COR-L47 (cell line): ENCODE data around the gene LAMC2.
A peak's percentile ranks its signal among the peaks of the same experiment; 100 is the strongest.

Experiments used
- DNase-seq: peaks from one replicate; lab custom pipeline; 2025; lab: John Stamatoyannopoulos, UW

Gene LAMC2

GRCh38 chr1:183214021-183214970 lies 28.2 kb downstream of the LAMC2 start:
- DNase-seq = no peak

DNA sequence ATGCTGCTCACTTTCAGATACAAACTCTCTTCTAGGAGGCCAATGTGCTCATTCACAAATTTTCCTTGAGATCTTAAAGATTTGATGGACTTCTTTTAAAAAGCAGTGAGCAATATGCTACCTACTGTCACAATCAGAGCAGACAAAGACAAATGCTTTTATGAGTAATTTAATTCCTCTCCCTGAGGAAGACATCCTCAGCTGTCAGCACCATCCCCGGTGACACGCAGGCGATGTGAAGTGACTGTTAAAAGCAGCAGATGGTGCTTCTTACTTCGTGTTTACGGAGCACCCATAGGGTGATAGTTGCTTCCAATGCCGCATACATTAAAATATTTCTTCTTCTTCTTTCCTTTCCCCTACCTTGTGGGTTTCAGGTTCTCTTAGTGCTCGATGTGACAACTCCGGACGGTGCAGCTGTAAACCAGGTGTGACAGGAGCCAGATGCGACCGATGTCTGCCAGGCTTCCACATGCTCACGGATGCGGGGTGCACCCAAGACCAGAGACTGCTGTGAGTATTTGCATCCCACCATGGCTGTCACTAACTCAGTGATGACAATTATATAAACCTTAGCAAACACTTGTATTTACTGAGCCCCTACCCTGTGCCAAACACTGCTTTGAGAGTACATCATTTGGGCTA lies 29.1 kb downstream of the LAMC2 start:
- DNase-seq = no peak

DNA sequence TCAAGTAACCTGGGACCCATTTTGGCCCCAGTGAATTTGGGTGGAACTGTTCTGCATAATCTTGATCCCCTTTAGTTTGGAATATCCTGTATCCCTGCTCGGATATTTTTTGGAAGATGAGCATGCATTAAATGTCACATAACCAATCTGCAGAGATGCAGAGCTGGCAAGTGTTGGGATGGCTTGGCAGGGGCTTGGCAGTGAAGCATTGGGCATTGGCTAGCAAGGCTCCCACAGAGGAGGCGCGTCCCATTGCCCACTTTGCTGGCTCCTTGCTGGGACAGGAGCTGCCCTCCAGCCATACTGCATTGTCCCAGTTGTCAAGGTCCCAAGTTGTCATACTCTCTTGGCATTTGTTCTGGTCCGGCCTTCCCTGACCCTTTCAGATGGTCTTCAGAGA lies 29.9 kb downstream of the LAMC2 start:
- no peak for DNase-seq

- DNase-seq = peak; percentile 9
These were observed 32.1 kb downstream of the LAMC2 start for GRCh38 chr1:183218027-183218618.

GRCh38 chr1:183218971-183219615 lies 33.0 kb downstream of the LAMC2 start:
- peak; percentile 48 for DNase-seq

DNA sequence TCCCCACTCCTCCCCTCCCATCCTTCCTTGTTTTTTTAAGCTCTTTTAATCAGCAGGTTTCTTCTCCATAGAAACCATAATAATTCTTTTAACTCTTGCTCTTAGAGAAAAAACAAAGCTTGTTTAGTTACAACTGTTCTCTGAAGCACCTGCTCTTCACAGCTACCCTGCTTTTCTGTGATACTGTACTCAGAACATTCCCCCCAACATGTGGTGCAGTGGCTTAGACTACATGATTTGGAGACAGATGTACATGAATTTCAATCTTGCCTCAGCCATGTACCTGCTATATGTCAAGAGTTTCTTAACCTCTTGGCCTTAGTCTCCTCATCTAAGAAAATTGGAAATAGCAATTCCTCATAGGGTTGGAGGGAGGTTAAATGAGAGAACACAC lies 33.5 kb downstream of the LAMC2 start:
- DNase-seq = no peak

DNA sequence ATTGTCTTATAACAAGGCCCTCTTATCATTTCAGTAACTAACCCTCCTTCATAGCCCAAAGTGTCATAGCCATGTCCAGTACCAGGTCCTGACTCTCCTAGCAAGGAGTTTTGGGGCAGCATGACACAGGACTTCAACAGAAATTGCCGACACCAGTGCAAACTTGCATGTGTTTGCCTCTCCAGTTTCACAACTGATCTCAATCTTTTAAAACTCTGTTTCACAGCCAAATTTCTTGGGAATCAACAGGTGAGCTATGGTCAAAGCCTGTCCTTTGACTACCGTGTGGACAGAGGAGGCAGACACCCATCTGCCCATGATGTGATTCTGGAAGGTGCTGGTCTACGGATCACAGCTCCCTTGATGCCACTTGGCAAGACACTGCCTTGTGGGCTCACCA lies 36.8 kb downstream of the LAMC2 start:
- DNase-seq = no peak

- DNase-seq = no peak
These were observed 37.4 kb downstream of the LAMC2 start for GRCh38 chr1:183223467-183223866.

DNA sequence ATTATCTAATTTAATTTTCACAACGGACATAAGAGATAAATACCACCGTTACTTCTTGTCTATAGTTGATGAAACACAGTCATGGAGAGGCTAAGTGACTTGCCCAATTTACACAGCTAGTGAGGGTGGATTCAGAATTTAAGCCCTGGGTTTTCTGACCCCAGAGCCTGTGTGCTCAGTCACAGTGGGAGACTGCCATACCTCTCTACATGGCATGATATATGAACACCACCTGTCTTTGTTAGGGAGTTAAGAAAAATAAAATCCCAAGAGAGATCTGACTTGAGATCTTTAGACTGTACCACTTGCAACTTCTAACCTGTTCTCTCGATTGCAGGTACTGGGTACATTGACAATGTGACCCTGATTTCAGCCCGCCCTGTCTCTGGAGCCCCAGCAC lies 40.3 kb downstream of the LAMC2 start:
- no peak for DNase-seq

GRCh38 chr1:183226963-183227362 lies 40.9 kb downstream of the LAMC2 start:
- no peak for DNase-seq

DNA sequence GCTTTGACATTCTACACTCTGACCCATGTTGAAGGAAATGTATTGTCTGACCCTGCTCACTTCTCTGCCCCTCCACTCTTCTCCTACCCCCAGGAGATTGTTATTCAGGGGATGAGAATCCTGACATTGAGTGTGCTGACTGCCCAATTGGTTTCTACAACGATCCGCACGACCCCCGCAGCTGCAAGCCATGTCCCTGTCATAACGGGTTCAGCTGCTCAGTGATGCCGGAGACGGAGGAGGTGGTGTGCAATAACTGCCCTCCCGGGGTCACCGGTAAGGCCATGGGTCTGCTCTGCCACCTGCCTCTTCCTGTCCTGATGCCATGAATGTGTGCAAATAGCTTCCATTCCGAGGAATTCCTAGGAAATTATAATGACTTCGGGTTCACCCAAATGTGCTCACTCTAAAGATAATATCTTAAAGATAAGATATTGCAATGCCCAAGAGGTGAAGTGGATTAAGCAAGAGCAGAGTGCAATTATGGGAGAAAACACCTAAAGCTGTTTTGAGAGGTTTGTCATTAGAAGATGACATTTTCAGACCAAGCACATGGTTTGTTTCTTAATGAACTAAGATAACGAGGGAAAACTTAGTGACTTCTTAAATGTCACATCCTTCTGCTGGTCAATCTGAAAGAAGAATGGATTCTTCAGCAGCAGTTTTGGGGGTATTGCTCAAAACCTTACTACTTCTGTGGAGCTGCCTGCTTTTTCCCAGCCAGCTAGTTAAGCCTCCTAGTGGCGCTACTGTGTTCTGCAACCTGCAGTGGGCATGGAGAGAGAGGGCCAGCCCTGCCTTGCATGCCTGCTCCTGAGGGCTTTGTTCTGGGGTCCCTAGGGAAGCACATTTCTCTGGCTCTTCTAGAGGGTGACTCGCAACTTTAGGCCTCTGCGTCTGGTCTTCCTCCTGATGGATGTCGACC lies 41.6 kb downstream of the LAMC2 start:
- peak; percentile 23 for DNase-seq

DNA sequence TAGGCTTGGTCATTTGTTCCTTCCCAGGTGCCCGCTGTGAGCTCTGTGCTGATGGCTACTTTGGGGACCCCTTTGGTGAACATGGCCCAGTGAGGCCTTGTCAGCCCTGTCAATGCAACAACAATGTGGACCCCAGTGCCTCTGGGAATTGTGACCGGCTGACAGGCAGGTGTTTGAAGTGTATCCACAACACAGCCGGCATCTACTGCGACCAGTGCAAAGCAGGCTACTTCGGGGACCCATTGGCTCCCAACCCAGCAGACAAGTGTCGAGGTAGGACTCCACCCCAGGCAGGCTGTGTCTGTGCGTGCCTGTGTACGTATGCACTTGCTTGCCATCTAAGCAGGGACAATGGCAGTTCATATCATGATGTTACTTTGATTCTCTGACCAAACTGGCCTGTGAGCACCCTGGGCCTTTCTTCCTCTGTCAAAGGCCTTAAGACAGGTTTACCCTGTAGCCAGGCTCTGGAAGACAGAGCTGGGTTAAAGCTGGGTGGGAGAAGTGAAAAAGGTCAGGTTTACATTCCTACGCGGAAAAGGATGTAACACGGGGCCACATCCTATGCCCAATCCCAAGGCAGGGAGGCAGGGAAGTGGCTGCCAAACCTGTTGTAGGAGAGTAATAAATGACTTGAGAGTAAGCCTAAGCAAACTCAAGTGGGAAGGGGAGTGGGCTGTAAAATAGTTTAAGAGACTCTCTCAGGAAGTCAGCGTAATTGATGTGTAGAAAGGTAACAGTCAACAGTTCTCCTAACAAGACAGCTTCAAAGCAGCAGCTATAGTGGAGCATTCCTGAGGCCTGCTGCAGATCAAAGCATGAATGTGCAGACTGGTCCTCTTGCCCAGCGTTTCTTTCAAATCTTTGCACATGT lies 42.5 kb downstream of the LAMC2 start:
- no peak for DNase-seq

DNA sequence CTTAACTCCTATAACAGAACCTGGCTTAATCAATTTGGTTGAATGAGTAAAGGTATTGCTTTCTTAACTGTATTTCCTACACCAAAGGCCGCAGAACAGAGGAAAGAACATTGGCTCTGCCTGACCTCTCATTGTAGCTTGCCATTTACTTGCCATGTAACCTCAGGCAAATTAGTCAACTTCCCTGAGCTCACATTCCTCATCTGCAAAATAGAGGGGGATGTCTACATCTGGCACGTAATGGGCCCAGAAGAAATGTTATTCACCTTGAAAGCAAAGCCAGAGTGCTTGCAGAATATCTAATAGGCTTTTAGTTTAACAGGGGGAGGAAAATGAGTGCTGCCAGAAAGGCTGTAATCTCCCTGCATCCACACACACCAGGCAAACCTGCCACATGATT lies 44.3 kb downstream of the LAMC2 start:
- no peak for DNase-seq

- DNase-seq = no peak
These were observed 45.5 kb downstream of the LAMC2 start for GRCh38 chr1:183231545-183231944.

DNA sequence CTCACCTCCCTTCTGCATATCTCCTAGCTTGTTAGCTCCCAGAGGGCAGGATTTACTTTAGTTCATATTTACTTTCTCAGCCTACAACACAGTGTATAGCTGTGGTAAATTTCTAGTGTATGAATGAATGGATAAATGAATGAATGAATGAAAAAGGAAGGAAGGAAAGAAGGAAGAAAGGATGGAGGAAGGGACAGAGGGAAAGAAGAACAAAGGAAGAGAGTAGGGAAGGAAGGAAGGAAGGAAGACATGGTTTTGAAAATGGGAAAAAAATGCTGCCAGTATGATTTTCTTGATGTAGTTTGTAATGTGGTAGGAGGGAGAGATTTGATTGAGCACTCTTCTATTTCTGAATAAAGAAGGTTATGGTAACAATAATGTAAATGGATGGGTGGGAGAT lies 47.0 kb downstream of the LAMC2 start:
- no peak for DNase-seq

- peak; percentile 21 for DNase-seq
These were observed 48.8 kb downstream of the LAMC2 start for GRCh38 chr1:183234660-183235476.

- no peak for DNase-seq
These were observed 49.4 kb downstream of the LAMC2 start for GRCh38 chr1:183235503-183235902.

DNA sequence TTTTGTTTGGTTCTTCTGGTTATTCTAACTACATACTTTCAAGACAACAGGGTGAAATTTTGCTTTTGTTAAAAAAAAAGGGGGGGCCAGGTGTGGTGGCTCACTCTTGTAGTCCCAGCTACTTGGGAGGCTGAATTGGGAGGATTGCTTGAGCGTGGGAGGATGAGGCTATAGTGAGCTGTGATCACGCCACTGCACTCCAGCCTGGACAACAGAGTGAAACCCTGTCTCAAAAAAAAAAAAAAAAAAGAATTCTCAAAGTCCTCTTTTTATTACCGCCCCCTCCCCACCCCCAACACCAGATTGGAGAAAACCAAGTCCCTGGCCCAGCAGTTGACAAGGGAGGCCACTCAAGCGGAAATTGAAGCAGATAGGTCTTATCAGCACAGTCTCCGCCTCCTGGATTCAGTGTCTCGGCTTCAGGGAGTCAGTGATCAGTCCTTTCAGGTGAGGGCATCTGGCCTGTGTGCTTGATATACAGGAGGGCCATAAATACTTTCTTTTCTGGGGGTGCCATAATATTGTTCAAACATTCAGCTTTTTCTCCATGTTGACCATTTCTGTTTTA lies 50.2 kb downstream of the LAMC2 start:
- DNase-seq = no peak

DNA sequence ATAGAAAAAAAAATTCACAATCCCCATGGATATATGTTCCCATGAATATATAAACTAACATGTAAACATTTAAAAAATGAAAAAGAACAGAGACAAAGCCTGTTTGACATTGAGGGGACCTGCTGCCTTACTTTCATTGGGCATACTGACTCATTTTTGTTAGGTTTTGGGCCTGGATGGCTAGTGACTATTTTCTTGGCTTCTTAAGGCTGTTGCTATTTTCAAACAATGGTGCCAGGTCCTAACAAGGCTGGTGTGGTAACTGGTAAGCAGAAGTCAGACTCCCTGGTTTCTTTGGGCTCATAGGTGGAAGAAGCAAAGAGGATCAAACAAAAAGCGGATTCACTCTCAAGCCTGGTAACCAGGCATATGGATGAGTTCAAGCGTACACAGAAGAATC lies 51.0 kb downstream of the LAMC2 start:
- no peak for DNase-seq
